Peyer's patch (tissue), 4 donors: ENCODE measurements around the gene SFRP5. TPM values are rescaled to one million over a fixed set of nuclear protein-coding genes. Genes with fewer than 3 reads are reported as not detected.

Experiments used
- DNase-seq, 3 donors: peaks; one replicate each; pipeline ENCODE4 v3.0.0-alpha.2; 2017 to 2019
- H3K27ac ChIP-seq, 4 donors: fragments of 200-600 bp; sonication (generic); one replicate each; pipeline ENCODE4 v1.5.1; 2016 to 2019
- H3K27me3 ChIP-seq, 2 donors: fragments of 200-600 bp; sonication (generic); one replicate each; pipeline ENCODE4 v1.5.1; 2019
- H3K36me3 ChIP-seq, 3 donors: fragments of 200-600 bp; sonication (generic); one replicate each; pipeline ENCODE4 v1.5.1; 2016 to 2019
- H3K4me1 ChIP-seq, 4 donors: fragments of 200-600 bp; sonication (generic); one replicate each; pipeline ENCODE4 v1.5.1; 2016 to 2019
- H3K4me3 ChIP-seq, 4 donors: fragments of 200-600 bp; sonication (generic); 1 replicate in 3 of 4; 2 replicates in 1 of 4; pipeline ENCODE4 v1.5.1; 2016 to 2019; ENCODE audit warnings: mild to moderate bottlenecking in 1 of 4
- H3K9me3 ChIP-seq, 4 donors: fragments of 200-600 bp; sonication (generic); one replicate each; pipeline ENCODE4 v1.5.1; 2016 to 2019; ENCODE audit warnings: mild to moderate bottlenecking in 1 of 4
- CTCF ChIP-seq, 6 experiments: fragments of 450-650 bp in 4 of 6; fragments of 200-600 bp in 2 of 6; sonication (generic) in 1 of 6; IDR thresholded peaks; one replicate each; pipeline ENCODE4 v1.5.1; 2017 to 2019; ENCODE audit warnings: antibody characterized with exemption in 6 of 6, mild to moderate bottlenecking in 3 of 6, moderate library complexity in 1 of 6
- POLR2A ChIP-seq, 2 donors: fragments of 450-650 bp; IDR thresholded peaks; one replicate each; pipeline ENCODE4 v1.5.1; 2017; ENCODE audit warnings: antibody characterized with exemption in 2 of 2, mild to moderate bottlenecking in 2 of 2, moderate library complexity in 2 of 2
- total RNA-seq, 4 donors: library from RNA; depleted of rRNA; stranded (reverse); fragments of >200 nt; gene quantifications; one replicate each; pipeline ENCODE4 v1.1.0, GENCODE V29; 2016

Gene SFRP5
- total RNA-seq, 4 donors from 2014 or later = 18.0 to 67.3 (median 48.9) TPM; not detected in 1

- DNase-seq = no peak
- H3K27ac ChIP-seq = no peak overlapping the region
Measured at GRCh38 chr10:97780841-97781617, 9.2 kb upstream of the SFRP5 start.

GRCh38 chr10:97779975-97780374, 8.2 kb upstream of the SFRP5 start:
- Histone ChIP-seq H3K4me1 (peaks cover 0 to 12% (median 2%) of the 10 kb centered on the region in 4 donors), H3K36me3 (no peaks in the 10 kb centered on the region), H3K9me3 (no peaks in the 10 kb centered on the region), H3K4me3 (no peak overlapping the region), H3K27me3 (no peaks in the 10 kb centered on the region), H3K27ac (no peak overlapping the region)
- no peak for TF ChIP-seq POLR2A (IDR thresholded peaks at IDR 0.05)
- TF ChIP-seq CTCF (IDR thresholded peaks at IDR 0.05) = no peak
- no peak for DNase-seq

More at GRCh38 chr10:97780841-97781617, 9.2 kb upstream of the SFRP5 start:
- H3K27me3 ChIP-seq = no peaks in the 10 kb centered on the region
- peaks cover 0 to 12% (median 2%) of the 10 kb centered on the region in 4 donors for H3K4me1 ChIP-seq
- H3K36me3 ChIP-seq = no peaks in the 10 kb centered on the region
- no peak for TF ChIP-seq POLR2A (IDR thresholded peaks at IDR 0.05)
- no peak for TF ChIP-seq CTCF (IDR thresholded peaks at IDR 0.05)
- H3K9me3 ChIP-seq = no peaks in the 10 kb centered on the region
- H3K4me3 ChIP-seq = no peak overlapping the region

DNA sequence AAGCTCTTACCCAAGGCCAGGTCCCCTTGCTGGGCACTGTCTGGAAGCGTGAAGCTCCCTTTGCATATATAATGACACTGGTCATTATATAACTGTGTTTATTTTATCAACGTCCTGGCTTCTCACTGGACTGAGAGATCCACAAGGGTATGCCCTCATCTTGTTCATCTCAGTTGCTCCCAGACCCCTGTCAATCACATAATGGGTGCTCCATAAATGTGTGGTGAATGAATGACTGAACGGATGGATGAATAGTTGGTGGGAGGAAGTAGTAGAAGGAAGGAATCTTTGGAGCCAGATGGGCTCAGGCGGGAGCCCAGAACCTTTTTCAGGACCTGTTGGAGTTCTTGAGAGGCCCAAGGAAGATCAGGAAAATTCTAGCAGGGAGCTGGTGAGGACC, 7.7 kb upstream of the SFRP5 start:
- Histone ChIP-seq H3K27me3 (no peaks in the 10 kb centered on the region), H3K4me1 (peaks cover 0 to 12% (median 2%) of the 10 kb centered on the region in 4 donors), H3K36me3 (no peaks in the 10 kb centered on the region), H3K4me3 (no peak overlapping the region), H3K27ac (no peak overlapping the region), H3K9me3 (no peaks in the 10 kb centered on the region)
- no peak for TF ChIP-seq CTCF (IDR thresholded peaks at IDR 0.05)
- TF ChIP-seq POLR2A (IDR thresholded peaks at IDR 0.05) = no peak
- no peak for DNase-seq

DNA sequence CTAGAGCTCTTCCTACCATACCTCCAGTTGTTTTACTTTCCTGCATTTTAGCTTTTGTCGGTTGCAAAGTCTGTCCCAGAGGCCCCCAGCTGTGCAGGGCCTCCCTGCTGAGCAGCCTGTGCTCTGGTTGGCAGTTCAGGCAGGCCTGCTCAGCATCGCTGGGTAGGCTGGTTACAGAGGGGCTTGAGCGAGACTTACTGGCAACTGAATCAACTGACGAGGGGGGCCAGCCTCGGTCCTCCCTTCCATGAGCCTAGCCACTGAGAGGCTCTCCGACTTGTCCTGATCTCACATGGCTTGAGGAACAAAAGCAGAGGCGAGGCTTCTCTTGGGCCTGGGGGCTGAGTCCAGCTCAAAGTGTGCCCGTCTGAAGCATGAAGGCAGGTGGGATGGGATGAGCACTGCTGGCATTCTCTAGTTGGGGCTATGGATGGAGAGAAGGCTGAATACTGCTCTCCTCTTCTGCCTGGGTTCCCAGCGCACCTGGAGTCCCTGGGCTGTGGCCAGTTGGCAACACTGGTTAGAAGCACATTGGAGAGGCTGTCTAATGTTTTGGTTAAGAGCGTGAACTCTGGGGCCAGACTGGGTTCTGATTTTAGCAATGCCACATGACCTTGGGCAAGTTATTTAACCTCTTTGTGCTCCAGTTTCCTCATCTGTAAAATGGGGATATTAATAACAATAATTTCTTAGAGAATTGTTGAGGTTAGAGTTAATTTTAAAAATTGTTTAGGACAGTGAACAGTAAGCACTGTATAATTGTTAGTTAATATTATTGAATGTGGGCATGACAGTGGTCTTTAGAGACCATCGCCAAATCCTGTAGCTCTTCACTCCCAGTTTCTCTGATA, 6.9 kb upstream of the SFRP5 start:
- H3K4me1 ChIP-seq = peaks cover 0 to 12% (median 2%) of the 10 kb centered on the region in 4 donors
- H3K36me3 ChIP-seq = no peaks in the 10 kb centered on the region
- no peak overlapping the region for H3K4me3 ChIP-seq
- TF ChIP-seq CTCF (IDR thresholded peaks at IDR 0.05) (no peak), POLR2A (IDR thresholded peaks at IDR 0.05) (no peak)
- H3K27me3 ChIP-seq = no peaks in the 10 kb centered on the region
- no peak overlapping the region for H3K27ac ChIP-seq
- no peak for DNase-seq
- H3K9me3 ChIP-seq = no peaks in the 10 kb centered on the region

- TF ChIP-seq POLR2A (IDR thresholded peaks at IDR 0.05) (no peak), CTCF (IDR thresholded peaks at IDR 0.05) (no peak)
- Histone ChIP-seq H3K9me3 (no peaks in the 10 kb centered on the region), H3K4me1 (peaks cover 0 to 12% (median 2%) of the 10 kb centered on the region in 4 donors), H3K36me3 (no peaks in the 10 kb centered on the region), H3K27ac (no peak overlapping the region), H3K27me3 (no peaks in the 10 kb centered on the region), H3K4me3 (no peak overlapping the region)
- DNase-seq = no peak
Measured at GRCh38 chr10:97777143-97777542, 5.3 kb upstream of the SFRP5 start.
